Inferior parietal cortex (tissue), 1 donor: ENCODE data around the gene ODAD3.
"Not testable (repeated sequence)": the region's sequence is repeated elsewhere in the genome, so short reads cannot be mapped to it uniquely, and the experiment has no call there.

Source experiments
- DNase-seq: peaks from one replicate; pipeline ENCODE4 v3.0.0-alpha.2; 2016; ENCODE audit errors: extremely low spot score

Gene ODAD3

DNA sequence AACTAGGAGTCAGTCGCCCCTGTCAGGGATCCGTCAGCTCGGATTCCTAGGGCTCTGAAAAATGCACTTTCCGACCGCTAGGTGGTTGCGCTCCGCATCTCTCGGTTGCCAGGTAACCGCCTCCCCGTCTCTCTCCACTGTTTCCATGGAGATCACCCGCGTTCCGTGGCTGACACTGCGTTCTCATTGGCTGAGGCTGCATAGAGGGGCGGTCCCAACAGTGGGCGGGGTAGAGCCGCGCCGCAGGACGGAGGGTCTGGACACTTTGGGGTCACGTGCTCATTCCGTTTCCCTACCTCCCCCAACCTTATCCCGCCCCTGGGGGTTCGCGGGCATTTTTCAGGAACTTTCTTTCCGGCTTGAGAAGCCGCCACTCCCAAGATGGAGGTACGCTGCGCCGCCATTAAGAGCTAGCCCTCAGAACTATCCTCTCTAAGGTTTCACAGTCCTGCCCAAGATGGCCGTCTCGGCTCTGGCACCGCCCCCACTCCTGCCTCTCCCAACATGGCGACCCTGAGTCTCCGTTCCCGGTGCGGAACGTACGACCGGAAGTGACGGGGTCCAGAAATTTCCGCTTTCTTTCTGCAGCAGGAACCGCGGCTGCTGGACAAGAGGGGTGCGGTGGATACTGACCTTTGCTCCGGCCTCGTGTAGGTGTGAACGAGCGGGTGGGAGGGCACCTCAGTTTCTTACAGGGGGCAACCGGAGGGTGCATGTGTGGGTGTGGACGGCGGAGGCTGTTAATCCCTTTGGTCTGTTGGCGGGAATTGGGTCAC is at the start of gene ODAD3, which contains the start of gene PRKCSH:
ODAD3 (minus strand) TSS at position 65 of the 776 bp plus-strand sequence. CDS start 105 bp downstream, outside the sequence.
PRKCSH (plus strand) TSS at position 579 of the 776 bp plus-strand sequence. CDS start 483 bp downstream, outside the sequence.
- peak; percentile 99 for DNase-seq

DNA sequence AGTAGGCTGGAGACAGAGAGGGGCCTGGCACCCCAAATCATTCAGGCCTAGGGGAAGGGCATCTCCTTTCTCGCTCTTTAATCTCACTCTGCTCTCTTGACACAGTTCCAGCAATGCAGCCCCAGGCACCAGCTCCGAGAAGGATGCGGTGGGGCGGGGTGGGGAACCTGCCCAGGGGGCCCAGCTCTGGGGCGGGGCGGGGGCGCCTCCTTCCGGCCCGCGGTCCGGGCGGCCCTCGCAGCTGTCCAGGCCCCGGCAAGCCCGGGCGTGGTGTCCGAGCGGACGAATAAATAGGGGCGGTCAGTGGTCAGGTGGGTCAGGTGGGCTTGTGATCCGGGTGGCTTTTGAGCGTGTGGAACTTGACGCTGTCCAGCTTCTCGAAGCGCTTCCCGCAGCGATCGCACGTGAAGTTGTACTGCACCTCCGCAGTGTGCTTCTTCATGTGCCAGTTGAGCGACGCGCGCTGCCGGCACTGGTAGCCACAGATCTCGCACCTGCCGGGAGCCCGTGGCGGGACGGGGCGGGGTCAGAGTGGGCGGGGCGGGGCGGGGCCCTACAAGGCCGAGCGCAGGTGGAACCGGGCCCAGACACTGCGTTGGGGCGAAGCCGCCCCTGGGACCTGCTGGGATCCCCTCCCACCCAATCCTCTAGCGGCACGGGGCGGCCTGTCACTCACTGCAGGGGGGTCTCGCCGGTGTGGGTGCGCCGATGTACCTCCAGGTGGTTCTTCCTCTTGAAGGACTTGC is 48.6 kb upstream of the ODAD3 start:
- no peak for DNase-seq

DNA sequence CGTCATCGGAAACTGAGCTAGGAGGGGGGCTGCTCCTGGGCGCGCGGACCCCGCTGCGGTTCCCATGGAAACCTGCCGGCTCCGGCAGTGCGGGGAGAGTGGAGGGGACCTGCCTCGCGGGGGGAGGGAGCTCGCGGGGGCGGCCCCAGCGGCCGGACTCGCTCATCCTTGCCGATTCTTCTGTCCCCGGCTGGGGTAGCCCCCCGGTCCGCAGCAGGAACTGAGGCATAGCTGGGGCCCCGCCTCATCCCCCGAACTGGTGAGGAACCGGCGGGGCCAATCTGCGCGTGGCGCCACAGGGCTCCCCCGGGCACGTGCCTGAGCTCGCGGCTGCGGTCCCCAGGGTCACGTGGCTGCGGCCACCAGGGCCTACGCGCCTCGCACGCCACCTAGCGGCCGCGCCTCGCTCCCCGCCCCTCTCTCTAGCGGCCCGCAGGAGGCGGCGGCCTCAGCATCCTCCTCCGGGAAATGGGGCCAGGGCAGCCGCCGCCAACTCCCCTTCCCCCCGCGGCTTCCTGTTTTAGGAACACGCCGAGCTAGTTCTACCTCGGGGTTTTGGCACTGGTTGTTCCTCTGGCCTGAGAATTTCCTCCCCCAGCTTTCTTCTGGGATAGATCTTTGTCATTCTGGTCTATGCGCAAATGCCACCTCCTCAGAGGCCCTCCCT is 47.6 kb upstream of the ODAD3 start:
- peak; percentile 85 for DNase-seq

DNA sequence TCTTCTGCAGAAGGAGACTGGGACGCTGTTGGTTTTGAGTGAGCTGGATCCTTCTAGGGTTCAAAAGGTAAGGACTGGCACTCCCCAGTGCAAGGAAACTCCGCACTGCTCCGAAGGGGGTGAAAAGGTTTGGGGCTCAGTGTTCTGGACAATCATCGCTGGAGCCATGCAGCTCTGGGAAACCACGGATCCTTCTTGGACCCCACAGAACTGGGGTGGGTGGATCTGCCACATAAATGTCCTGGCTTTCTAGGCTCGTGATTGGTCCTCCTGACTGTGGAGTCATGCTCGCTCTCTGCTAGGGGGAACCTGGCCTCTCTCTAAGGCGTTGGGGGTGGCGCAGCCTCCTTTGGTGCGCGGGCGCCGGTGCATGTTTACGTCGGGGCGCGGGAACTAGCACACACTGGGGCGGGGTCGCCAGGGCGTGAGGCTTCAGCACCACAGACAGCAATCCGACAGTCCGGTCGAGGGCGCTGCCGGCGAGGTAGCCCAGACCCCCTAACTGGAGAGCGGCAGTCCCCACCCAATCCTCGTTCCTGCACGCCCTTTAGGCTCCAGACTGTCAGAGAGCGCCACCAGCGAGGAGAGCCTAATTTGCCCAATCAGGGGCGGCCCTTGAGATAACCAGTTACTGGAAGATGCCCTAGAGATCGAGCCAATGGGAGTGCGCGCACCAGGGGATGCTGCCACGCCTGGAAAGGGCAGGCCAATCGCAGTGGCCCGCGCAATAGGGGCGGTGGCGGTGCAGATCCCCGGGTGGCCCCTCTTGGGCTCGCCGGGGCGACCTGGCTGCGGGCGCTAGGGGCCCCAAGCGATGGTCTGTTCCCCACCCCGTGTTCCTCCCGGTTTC is 46.8 kb upstream of the ODAD3 start:
- DNase-seq: peak; percentile 96

DNA sequence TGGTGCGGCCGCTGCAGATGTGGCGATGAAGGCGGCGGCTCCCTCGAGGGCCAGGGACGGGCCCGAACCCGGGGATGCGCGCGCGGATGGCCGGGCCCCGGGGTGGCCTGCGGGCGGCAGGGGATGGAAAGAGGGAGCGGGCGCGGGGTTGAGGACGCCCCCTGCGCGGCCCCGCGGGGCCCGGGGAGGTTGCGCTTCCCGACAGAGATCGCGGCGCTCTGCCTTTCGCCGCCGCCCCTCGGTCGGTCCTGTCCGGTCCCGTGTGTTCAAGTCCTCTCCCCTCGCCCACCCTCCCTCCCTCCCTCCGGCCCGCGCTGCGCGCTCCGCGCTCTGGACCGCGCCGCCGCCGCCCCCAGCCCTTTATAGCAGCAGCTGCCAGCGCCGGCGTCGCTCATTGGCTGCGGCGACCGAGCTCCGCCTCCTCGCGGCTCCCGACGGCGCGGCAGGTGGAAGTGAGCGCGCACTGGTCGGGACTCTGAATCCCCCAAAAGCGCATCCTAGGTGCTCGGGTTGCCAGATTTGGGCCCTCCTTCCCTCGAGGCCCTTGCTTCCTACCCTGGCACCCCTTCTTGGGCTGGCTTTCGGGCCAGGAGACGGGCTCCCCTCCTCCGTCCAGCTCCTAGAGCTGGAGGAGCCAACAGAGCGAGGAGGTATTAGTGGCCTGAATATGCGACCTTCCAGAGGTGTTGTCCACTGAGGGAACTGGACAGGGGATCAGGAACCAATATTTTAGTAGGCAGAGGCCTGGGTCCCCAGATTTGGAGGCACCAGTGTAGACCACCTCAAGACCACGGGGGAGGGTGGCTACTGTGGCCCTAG is 46.0 kb upstream of the ODAD3 start, which contains the start of gene ELAVL3:
ELAVL3 (minus strand) TSS at position 332 of the 819 bp plus-strand sequence. CDS start 438 bp downstream, outside the sequence.
- DNase-seq: peak; percentile 67

DNA sequence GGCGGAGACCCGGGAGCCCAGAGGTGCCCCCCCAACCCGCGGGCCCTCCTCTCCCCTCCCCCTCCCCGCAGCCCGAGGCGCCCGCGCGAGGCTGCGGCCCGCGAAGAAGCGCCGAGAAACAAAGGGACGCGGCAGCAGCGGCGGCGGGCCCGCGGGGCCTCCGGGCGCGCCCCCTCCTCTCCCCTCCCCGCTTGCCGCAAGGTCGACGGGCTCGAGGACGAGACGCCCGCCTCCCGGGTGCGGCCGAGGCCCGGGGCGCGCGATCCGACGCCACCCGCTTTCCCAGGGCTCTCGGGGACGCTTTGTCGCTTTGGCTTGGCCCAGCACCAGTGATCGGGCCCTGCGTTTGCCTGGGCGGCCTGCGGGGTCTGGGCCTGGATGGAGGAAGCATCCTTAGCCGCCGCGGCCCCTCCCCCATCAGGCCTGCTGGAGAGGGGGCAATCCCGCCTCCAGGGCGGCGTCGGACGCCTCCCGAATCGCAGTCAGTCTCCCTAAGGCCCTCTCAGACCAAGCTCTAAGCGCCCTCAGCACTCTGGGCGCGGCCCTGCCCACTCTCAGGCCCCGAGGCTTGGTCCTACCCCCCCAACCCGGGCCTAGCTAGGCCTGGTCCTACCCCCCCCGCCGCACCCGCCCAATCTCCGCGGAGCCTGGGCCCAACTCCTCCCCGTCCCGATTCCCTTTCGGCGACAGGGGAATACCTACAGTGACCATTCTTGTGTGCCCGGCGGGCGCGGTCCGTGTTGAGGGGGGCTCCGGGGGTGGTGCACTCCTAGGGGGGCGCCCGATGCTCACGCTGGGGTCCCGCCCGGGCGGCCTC is 45.2 kb upstream of the ODAD3 start:
- DNase-seq: no peak

DNA sequence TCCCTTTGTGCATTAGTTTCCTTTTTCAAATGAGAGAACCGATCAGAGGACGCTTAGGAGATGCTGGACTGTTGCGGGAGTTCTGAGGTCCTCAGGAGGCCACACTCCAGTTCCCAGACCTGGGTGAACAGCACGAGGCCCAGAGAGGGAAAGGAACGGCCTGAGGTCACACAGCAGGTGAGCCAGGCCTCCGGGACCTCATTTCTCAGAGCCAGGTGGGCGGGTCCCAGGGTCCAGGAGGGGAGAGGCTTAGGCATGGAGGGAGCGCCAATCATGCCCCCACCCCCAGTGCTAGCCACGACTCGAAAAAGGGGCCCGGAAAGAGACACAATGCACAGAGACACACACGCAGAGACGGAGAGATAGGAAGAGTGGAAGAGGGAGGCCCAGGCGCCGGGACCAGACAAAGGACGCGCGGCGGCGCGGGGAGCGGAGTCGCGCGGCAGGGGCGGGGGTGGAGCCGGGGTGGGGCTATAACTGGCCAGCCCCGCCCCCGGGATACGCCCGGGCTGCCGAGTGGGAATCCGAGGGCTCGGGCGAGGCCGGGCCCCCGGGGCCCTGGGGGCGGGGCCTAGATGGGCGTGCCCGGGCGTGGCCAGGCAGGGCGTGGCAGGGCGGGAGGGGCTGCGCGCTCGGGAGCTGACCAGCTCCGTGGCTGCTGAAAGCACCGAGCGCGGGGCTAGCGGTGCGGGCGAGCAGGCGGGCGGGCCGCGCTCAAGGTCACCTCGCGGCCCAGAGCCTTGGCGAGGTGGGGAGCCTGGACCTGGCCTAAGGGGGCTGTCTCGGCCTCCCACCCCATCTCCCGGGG is 44.4 kb upstream of the ODAD3 start:
- DNase-seq: peak; percentile 62

DNA sequence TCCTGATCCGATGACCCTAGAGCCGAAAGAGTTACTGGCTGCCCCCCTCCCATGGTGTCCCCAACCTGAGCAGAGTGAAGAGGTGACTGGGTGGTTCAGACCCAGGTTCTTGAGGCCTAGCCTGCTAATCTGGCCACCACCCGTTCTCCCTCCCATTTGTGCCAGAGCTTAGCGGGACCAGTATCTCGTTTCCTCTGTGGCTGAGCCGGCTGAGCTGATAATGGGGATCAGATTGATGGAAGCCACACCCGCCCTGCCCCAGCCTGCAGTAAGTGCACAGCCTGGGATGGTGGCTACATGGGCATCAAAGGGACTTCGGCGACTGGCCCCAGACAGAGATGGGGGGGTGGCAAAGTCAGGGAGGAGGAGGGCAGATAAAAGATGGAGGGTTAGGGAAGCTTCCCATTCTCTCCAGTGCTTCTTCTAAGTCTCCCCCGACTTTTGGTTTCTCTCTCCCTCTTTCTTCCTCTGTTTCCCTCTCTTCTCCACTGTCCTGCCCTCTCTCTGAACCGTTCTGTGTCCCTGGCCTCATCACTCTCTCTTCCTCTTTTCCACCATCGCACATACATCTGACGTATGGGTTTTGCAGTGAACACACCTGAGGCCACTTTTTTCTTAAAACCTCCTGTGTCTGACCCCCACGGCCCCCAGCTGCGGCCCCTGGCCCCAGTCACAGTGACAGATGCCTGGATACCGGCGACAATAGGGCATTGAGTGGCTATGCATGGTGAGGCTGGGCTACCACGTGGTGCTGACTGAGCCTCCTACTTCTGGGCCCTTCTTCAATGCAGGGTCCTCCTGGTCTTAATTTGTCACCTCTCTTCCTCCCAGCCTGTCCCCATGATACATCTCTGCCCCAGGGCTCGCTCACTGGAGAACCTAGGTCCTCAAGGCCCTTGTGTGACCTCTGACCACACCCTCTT is 43.5 kb upstream of the ODAD3 start:
- DNase-seq: no peak

DNA sequence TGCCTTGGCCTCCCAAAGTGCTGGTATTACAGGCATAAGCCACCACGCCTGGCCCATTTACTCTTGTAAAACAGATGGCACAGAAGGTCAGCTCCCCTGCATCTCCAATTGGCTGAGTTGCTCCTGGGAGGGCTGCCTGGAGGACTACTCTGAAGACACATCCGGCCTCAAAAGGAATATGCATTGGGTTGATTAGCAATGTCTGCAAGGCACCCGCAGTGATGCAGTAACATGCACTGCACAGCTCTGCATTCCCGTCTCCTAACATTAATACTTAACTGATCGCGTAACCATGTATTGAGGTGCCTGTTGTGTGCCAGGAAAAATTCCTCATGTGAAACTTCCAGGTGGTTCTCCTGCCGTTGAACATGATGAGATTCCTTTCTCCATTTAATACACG is 40.9 kb upstream of the ODAD3 start:
- DNase-seq: no peak

DNA sequence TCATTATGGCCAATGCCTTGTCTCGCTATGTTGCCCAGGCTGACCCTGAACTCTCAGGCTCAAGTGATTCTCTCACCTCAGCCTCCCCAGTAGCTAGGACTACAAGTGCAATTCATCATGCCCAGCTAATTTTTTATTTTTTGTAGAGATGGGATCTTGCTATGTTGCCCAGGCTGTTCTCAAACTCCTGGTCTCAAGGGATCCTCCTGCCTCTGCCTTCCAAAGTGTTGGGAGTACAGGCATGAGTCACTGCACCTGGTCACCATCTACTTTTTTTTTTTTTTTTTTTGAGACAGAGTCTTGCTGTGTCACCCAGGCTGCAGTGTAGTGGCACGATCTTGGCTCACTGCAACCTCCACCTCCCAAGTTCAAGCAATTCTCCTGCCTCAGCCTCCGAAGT is 40.4 kb upstream of the ODAD3 start:
- not testable (repeated sequence) for DNase-seq

DNA sequence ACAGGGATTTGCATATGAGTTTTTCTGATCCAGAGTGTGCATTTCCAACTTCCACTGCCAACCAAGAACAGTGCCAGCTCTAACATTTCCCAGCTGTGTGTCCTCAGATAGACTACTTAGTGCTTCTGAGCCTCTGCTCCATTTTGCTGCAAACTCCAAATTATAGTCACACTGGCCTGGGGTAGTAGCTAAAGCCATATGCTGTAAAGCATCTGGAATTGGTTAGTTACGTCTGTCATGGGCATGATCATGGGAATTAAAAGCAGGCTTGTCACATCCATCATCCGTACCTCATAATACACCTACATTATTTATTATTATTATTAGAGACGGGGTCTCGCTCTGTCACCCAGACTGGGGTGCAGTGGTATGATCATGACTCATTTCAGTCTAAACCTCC is 38.8 kb upstream of the ODAD3 start:
- no peak for DNase-seq

DNA sequence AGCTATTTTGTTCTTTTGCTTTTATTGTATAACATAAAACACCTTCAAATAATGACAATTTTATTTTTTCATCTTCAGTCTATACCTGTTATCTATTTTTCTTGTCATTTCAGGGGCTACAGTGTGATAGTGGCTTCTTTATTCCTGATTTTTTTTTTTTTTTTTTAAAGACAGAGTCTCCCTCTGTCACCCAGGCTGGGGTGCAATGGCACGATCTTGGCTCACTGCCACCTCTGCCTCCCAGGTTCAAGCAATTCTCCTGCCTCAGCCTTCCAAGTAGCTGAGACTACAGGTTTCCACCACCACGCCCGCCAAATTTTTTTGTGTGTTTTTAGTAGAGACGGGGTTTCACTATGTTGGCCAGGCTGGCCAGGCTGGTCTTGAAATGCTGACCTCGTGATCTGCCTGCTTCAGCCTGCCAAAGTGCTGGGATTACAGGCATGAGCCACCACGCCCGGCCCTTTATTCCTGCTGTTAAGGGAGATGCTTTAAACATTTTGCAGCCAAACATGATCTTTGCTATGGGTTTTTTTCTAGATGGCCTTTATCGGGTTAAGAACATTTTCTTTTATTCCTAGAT is 33.4 kb upstream of the ODAD3 start:
- DNase-seq: not testable (repeated sequence)

DNA sequence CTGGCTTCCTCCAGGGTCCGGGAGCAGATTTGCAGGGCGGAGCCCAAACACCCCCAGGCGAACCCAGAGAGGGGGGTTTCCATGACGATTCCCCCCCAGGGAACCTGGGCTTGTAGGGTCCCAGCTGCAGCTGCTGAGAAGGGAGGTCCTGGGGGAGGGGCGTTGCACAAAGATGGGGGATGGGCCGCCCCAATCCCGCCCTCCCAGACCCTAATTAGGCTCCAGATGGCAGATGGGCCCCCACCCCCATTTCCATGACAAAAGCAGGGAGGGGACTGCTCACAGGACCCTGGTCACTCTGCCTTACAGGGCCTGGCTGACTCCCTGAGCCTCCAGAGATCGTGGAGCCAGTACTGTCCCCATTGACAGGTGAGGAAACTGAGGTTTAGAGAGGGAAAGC is 30.7 kb upstream of the ODAD3 start:
- DNase-seq: no peak

DNA sequence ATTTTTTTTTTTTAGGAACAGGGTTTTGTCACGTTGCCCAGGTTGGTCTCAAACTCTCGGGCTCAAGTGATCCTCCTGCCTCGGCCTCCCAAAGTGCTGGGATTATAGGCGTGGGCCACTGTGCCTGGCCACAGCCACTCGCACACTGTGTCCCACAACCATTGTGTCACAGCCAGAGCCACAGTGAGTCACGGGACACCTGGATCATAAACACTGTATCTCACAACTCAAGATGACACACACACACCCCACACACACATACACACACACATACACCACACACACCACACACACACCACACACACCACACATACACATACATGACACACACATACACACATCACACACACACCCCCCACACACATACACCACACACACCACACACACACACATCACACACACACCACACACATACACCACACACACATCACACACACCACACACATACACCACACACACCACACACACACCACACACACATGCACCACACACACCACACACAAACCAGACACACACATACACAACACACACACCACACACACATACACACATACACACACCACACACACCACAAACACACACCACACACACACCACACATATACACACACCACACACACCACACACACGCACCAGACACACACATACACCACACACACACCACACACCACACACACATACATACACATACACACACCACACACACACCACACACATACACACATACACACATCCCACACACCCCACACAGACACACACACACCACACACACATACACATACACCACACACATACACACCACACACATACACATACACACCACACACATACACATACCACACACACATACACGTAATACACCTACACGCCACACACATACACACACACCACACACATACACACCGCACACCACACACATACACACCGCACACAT is 29.7 kb upstream of the ODAD3 start:
- DNase-seq: no peak

DNA sequence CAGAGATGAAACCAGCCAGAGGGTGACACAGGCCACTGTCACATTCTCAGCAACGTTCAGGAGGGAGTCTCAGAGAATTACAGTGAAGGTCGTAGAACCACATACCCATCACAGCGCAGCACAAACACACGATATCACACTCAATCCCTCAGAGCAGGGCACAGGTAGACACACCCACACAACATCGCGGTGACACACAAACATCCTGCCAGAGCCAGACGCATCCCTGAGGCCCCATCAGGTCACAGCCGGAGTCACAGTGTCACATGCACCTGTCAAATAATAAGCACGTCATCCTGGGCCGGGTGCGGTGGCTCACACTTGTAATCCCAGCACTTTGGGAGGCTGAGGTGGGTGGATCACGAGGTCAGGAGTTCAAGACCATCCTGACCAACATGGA is 28.5 kb upstream of the ODAD3 start:
- DNase-seq: no peak

DNA sequence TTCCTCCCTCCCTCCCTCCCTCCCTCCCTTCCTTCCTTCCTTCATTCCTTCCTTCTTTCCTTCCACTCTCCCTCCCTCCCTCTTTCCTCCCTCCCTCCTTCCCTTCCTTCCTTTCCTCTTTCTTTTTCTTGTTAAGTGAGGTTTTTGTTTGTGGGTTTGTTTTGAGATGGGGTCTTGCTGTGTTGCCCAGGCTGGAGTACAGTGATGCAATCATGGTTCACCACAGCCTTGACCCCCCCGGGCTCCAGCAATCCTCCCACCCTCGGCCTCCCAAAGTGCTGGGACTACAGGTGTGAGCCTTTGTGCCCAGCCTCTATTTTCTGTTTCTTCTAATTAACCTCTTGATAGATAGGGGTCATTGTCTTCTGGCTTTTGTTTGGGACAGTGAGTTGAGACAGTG is 26.5 kb upstream of the ODAD3 start:
- no peak for DNase-seq
